Measurements from ENCODE around the gene MINDY3. TPM values are rescaled to one million over a fixed set of nuclear protein-coding genes. Genes with fewer than 3 reads are reported as not detected.

Gene MINDY3
- polyA plus RNA-seq, 1 donor (not counting 4 experiments of a cell fraction or from before 2014, with no cell fraction given): 22.1 TPM

- no peak overlapping the region for H2AFZ ChIP-seq (ENCODE audit: control insufficient read depth, low read length)
- no peak overlapping the region for H3K4me2 ChIP-seq (ENCODE audit: control insufficient read depth, extremely low read depth, insufficient read depth, low read depth, low read length)
- no peaks in the 10 kb centered on the region for H3K4me1 ChIP-seq (ENCODE audit: control insufficient read depth, extremely low read depth, insufficient read depth, low read length)
- DNase-seq (ENCODE audit: low read depth, low spot score): no peak
- no peaks in the 10 kb centered on the region for H3K79me2 ChIP-seq (ENCODE audit: control insufficient read depth, insufficient read depth, low read length)
- dilution Hi-C loops (cut with MboI; ENCODE audit: extremely low pct_ligation_motif_present, low sequenced_read_pairs): no loop called here
- TF ChIP-seq EZH2 (IDR thresholded peaks at IDR 0.05; ENCODE audit: low read length): no peak
- TF ChIP-seq CTCF (optimal IDR thresholded peaks at IDR 0.05 in 1 of 3, IDR thresholded peaks at IDR 0.05 in 1 of 3, conservative IDR thresholded peaks at IDR 0.05 in 1 of 3; ENCODE audit: extremely low read depth in 1 of 3, insufficient read depth in 2 of 3, low read length in 3 of 3): no peak
- no peaks in the 10 kb centered on the region for H3K36me3 ChIP-seq (ENCODE audit: control insufficient read depth in 2 of 2, extremely low read depth in 1 of 2, insufficient read depth in 2 of 2, low read length in 2 of 2)
- H4K20me1 ChIP-seq (ENCODE audit: control insufficient read depth, extremely low read depth, insufficient read depth, low read length): no peaks in the 10 kb centered on the region
- H3K27ac ChIP-seq (ENCODE audit: control insufficient read depth, insufficient read depth, low read length): no peak overlapping the region
- no peak overlapping the region for H3K9ac ChIP-seq (ENCODE audit: control insufficient read depth, extremely low read depth, insufficient read depth, low read length)
- no peaks in the 10 kb centered on the region for H3K27me3 ChIP-seq (ENCODE audit: control insufficient read depth, extremely low read depth, insufficient read depth, low read length)
- no peaks in the 10 kb centered on the region for H3K9me1 ChIP-seq (ENCODE audit: control insufficient read depth, extremely low read depth, insufficient read depth, low read length)
- no peak for FAIRE-seq
- no peak overlapping the region for H3K4me3 ChIP-seq (ENCODE audit: control insufficient read depth in 2 of 3, extremely low read depth in 1 of 3, insufficient read depth in 2 of 3, low read depth in 1 of 3, low read length in 3 of 3)
- H3K9me3 ChIP-seq (ENCODE audit: control insufficient read depth, low read depth, low read length): no peaks in the 10 kb centered on the region
Observed at GRCh38 chr10:15741581-15741980, 118.7 kb downstream of the MINDY3 start.

- H3K36me3 ChIP-seq (ENCODE audit: control insufficient read depth in 2 of 2, extremely low read depth in 1 of 2, insufficient read depth in 2 of 2, low read length in 2 of 2): no peaks in the 10 kb centered on the region
- no peak overlapping the region for H3K27ac ChIP-seq (ENCODE audit: control insufficient read depth, insufficient read depth, low read length)
- no peak for FAIRE-seq
- dilution Hi-C loops (cut with MboI; ENCODE audit: extremely low pct_ligation_motif_present, low sequenced_read_pairs): no loop called here
- H3K79me2 ChIP-seq (ENCODE audit: control insufficient read depth, insufficient read depth, low read length): no peaks in the 10 kb centered on the region
- H3K4me1 ChIP-seq (ENCODE audit: control insufficient read depth, extremely low read depth, insufficient read depth, low read length): no peaks in the 10 kb centered on the region
- H3K9me1 ChIP-seq (ENCODE audit: control insufficient read depth, extremely low read depth, insufficient read depth, low read length): no peaks in the 10 kb centered on the region
- no peak overlapping the region for H3K4me2 ChIP-seq (ENCODE audit: control insufficient read depth, extremely low read depth, insufficient read depth, low read depth, low read length)
- no peak for DNase-seq (ENCODE audit: low read depth, low spot score)
- no peaks in the 10 kb centered on the region for H3K27me3 ChIP-seq (ENCODE audit: control insufficient read depth, extremely low read depth, insufficient read depth, low read length)
- no peak overlapping the region for H3K9ac ChIP-seq (ENCODE audit: control insufficient read depth, extremely low read depth, insufficient read depth, low read length)
- H4K20me1 ChIP-seq (ENCODE audit: control insufficient read depth, extremely low read depth, insufficient read depth, low read length): no peaks in the 10 kb centered on the region
- H3K4me3 ChIP-seq (ENCODE audit: control insufficient read depth in 2 of 3, extremely low read depth in 1 of 3, insufficient read depth in 2 of 3, low read depth in 1 of 3, low read length in 3 of 3): no peak overlapping the region
- no peaks in the 10 kb centered on the region for H3K9me3 ChIP-seq (ENCODE audit: control insufficient read depth, low read depth, low read length)
- H2AFZ ChIP-seq (ENCODE audit: control insufficient read depth, low read length): no peak overlapping the region
- TF ChIP-seq EZH2 (IDR thresholded peaks at IDR 0.05; ENCODE audit: low read length) (no peak), CTCF (optimal IDR thresholded peaks at IDR 0.05 in 1 of 3, IDR thresholded peaks at IDR 0.05 in 1 of 3, conservative IDR thresholded peaks at IDR 0.05 in 1 of 3; ENCODE audit: extremely low read depth in 1 of 3, insufficient read depth in 2 of 3, low read length in 3 of 3) (no peak)
Observed at GRCh38 chr10:15740261-15740660, 120.0 kb downstream of the MINDY3 start.

All from keratinocyte (primary cell).